ENCODE results near the gene PIEZO2.

Gene PIEZO2

DNA sequence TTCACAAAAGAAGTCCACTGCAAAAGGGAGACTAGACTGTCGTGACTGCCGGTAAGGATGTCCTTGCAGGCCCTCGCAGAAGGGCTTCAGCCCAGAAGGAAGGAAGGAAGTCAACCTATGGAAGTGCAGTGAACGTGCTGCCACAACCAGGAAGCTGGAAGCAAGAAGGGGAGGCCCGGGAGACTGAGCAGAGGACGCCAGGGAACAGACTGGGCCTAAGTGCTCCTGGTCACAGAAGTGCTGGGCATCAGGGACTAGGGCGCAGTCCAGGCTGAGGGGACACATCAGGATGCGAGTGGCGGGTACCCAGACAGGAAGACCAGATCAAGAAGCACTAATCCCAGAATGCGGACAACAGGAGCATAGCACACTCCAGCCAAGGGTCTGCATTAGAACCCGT lies 78.8 kb downstream of the PIEZO2 start:
- DNase-seq (ENCODE audit: low read depth in 1 of 2, low spot score in 1 of 2): no peak

DNA sequence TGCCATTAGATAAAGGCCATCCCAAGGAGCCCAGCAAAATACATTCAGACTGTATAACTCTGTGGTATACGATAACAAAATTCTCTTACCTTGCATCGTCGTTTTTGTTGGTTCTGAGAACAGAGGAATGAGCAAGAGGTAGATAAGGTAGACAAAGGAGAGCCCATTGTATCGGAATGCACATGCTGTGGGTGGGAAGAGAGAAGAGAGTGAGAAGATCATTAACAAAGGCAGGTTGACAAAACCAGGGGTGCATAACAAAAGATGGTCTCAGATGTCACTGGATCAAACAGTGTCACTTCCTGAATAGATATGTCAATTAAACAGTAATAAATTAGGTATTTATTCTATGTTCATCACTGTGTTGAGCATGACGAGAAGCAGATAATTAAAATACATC lies 83.3 kb downstream of the PIEZO2 start:
- no peak for DNase-seq (ENCODE audit: low read depth in 1 of 2, low spot score in 1 of 2)

DNA sequence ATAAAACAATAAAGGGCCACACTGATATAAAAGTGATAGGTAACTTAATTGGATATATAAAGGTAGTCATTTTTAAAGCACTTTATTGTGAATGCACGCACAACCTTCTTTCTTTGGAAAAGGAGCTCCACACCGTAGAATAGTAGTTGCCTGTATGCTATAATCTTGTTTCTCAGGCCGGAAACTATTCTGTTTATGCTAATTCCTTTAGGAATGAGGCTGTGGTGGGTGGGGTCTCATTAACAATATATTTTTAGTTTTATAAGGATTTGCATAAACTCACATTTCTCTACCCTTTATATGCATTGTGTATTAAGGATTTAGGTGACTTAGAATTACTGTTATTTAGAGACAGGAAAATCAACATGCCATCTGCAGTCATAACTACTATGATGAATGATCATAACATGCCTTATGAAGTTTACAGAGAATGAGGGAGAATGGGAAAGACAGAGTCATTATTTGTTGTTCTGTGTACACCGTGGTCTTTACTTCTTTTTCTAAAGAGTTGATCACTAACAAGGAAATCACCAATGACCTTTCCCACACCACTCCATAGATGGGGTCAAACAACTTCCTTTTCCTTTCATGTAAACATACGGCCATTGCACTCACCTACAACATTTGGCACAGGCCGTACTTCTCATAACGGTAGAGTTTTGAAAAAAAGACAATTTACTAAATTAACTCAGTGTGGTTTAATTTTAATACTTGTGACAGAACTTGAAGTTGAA lies 84.5 kb downstream of the PIEZO2 start:
- no peak for DNase-seq (ENCODE audit: low read depth in 1 of 2, low spot score in 1 of 2)

DNA sequence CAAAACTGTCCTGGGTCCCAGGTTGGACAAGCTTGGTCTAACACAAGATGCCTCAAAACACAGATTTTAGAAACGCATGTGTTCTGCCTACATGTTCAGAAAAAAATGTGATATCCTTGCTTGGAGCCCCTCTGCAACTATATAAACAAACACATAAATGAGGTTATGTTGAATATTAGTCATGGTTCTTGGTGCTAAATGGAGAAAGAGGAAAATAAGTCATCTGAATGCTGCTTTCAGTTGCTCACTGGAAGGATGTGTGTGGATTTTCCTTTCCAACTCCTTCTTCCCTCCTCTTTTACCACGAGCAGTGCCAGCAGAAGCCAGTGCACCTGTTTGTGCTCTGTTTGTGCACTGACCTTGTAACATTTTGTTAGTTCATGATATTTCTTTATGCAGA lies 85.3 kb downstream of the PIEZO2 start:
- DNase-seq (ENCODE audit: low read depth in 1 of 2, low spot score in 1 of 2): no peak

DNA sequence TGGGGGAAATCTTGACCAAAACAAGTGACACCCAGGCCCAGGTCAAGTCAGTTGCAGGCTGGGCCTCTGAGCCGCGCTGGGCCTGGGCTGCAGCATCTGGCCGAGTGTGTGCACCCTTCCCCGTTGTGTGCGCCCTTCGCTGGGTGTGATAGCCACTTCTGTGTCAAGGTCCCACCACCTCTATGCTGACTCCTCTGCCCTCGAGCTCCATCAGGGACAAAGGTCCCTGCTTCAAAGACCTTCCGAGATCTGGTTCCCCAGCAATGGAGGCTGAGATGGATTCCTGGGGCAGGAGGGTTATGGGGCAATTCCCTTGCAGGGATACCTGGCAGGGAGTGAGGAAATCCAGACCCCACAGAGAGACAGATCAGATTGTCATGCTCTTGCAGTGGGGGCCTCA lies 93.6 kb downstream of the PIEZO2 start:
- no peak for DNase-seq (ENCODE audit: low read depth in 1 of 2, low spot score in 1 of 2)

DNA sequence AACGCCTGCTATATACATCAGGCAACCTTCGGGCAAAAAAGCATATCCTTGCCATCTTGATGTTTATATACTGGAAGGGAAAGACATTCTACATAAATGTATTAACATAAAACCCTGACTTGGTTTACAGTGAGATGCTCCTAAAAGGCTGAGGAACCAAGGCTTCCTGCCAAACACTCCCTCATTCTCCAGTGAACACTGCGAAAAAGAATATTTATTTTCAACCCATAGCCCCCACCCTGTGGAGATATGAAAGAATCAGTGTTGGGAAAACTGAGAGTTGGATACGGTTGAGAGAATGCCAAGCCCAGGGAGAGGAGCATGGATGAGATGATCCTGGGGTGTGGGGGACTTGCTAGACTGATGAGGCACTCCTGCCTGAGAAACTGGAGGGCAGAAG lies 94.9 kb downstream of the PIEZO2 start:
- DNase-seq (ENCODE audit: low read depth in 1 of 2, low spot score in 1 of 2): no peak

DNA sequence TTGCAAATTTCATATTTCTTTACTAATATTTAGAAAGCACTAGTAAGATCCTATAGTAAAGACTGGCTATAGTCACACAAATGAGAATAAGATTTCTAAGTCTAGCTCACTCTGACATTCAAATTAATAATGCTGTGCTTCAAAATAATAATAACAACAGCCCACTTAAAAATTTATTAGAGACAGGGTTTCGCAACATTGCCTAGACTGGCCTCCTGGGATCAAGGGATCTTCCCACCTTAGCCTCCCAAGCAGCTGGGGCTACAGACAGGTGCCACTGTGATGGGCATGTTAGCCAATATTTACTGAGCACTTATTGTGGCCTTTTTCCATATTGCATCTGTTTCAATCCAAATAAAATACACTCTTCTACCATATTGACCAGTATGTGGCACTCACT lies 96.1 kb downstream of the PIEZO2 start:
- no peak for DNase-seq (ENCODE audit: low read depth in 1 of 2, low spot score in 1 of 2)

DNA sequence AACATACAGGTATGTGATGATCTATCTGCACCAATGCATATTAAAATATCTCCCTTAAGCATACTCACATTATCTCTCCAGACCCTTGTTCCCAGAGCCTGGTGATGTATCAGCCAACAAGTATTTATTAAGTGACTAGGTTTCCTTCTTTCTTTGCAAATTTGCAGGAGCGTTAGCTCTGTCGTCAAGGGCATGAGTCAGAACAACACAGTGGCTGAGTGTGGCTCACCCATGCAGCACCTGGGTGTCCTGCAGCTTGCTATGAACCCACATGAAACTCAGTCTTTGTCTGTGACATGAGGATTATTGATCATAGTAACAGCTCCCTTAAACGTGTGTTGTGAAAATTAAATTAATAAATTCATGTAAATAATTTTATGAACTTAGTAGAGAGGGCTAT lies 96.6 kb downstream of the PIEZO2 start:
- DNase-seq (ENCODE audit: low read depth in 1 of 2, low spot score in 1 of 2): no peak

DNA sequence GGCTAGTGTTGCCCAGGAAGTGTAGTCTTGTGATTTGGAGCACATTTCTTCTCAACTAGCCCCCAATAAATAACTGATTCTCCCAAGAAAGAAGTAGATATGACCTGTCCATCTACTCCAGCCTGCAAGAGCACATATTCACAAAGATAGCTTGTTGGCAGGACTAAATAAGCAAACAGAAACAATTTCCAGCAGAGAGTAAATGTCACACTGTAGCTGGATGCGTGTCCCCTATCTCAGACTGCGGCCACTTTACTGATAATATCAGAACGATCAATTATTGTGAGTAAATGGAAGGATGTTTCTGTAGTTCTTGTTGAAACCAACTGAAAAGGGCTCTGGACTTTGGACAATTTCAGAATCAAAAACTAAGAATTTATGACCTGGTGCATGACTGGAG lies 97.9 kb downstream of the PIEZO2 start:
- DNase-seq (ENCODE audit: low read depth in 1 of 2, low spot score in 1 of 2): no peak

DNA sequence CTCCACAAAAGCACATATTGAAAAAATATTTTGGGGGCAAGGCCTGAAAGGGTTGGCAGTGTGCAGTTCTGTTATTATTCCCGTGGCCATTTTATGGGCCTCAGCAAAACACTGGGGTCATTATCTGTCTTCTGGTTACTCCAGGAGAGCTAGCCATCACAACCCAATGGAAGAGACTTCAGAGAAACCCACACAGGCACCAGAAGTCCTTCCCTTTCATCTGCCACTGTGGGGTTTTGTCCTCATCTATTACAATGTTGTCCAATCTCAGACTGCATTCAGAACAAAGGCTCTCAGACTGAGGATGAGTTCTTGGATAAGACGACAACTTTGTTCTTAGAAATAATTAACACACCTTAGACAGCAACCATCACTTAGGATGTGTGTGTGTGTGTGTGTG lies 98.4 kb downstream of the PIEZO2 start:
- DNase-seq (ENCODE audit: low read depth in 1 of 2, low spot score in 1 of 2): no peak

DNA sequence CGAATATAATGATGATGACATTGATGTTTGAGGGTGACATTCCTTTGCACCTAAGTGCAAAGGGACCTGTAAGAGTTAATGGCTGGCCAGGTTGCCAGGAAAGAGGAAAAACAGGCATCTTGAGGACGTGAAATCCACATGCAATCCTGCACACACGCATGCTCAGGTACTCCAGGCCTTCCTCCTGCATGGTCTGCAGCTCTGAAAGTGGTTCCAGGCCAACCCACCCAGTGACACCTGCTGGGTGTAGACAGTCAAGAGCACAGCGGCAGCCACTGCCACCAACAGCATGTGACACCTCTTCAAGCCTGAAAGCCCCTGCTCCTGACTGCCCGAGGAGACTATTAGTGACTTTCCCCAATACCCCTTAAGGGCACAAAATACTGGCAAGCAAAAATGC lies 101.6 kb downstream of the PIEZO2 start:
- DNase-seq (ENCODE audit: low read depth in 1 of 2, low spot score in 1 of 2): no peak

DNA sequence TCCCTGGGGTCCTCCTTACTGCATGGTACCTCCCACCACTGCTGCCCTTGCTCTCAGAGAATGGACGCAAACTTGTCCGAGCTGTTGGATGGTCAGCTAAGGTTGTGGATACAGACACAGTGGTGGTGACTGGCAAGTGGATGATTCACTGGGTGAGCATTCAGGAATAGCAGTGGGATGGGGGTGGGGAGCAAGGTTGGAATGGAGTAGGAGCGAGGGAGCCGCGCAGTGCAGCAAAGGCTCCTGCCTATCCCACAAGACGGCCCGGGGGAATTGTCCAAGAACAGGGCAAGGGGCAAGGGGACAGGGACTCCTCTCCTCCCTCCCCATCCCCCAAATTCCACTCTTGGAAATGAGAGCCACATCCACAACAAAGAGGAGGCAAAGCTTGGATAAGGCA lies 102.2 kb downstream of the PIEZO2 start:
- no peak for DNase-seq (ENCODE audit: low read depth in 1 of 2, low spot score in 1 of 2)

DNA sequence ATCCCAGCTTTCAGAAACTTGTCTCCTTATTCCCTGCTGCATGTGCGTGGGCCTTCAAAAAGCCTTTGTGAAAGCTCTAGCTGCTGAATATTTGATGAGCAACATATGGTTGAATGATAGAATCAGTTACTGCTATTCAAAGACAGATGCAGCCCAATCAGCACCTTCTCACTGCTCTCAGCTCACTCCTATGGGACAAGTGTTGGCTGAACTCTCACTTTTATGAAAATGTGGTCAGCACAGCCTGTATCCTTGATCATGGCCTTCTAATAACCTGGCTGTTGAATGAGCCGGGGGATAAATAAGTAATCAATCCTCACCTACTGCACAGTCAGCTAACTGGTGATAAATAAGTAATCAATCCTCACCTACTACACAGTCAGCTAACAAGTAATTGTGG lies 103.2 kb downstream of the PIEZO2 start:
- DNase-seq (ENCODE audit: low read depth in 1 of 2, low spot score in 1 of 2): no peak

DNA sequence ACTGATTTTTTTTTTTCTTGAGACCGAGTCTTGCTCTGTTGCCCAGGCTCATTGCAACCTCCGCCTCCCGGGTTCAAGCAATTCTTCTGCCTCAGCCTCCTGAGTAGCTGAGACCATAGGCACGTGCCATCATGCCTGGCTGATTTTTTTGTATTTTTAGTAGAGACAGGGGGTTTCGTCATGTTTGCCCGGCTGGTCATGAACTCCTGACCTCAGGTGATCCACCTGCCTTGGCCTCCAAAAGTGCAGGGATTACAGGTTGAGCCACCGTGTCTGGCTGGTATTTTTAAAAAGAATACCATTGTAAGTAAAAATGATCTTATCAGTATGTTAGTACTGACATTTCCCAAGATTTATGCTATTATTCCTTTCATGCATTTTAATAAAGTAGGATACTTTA lies 105.7 kb downstream of the PIEZO2 start:
- no peak for DNase-seq (ENCODE audit: low read depth in 1 of 2, low spot score in 1 of 2)

DNA sequence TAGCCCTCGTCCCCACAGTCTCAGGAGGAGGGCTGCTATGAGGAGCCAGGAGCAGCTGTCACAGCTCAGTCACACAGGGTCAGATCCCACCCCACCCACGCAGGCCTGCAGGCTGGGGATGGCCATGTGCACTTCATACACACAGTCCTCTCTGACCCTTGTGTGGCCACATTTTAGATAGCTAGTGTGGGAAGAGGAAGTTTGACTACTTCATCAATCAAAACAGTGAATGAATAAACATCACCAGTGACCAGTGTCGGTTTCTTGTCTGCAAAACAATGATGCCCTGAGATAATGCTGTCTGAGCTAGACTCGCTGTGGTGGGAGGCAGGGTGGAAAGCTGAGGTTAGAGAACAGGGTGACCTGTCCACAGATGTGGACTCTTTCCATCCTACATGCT lies 107.1 kb downstream of the PIEZO2 start:
- DNase-seq (ENCODE audit: low read depth in 1 of 2, low spot score in 1 of 2): no peak

DNA sequence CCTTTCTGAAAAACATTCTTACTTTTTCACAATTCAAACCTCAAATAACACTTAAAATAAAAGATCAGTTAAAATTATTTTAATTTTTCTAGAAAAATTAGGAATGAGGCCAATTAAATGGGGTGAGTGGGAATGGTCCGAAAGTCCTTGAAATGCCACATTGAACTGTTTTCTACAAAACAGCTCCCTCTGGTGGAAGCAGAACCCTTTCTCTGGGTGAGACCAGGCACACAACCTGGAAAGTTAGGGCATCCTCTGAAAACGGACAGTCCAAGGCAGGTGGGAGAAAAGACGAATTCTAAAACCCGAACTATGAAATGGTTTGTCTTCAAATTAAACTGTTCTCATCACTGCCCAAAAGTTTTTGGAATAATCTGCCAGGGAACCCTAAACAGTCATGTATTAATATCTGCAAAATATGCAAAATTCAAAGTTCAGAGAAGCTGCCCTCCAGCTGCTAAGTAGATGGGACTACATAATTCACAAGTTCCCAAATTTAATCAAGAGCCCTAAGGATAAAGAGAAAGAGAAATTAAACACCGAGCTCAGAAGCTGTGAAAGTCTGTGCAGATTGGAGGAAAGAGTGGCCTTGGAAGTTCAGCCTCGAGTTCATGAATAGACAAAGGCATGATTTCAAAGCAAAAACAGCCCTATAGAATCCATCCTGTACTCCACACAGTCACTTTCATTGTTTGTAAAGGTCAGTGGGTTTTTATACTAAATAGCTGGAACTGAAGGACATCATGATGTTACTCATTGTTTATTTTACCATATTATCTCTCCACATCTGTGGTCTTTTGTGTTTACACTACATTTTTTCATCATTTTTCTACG lies 108.3 kb downstream of the PIEZO2 start:
- DNase-seq (ENCODE audit: low read depth in 1 of 2, low spot score in 1 of 2): no peak

DNA sequence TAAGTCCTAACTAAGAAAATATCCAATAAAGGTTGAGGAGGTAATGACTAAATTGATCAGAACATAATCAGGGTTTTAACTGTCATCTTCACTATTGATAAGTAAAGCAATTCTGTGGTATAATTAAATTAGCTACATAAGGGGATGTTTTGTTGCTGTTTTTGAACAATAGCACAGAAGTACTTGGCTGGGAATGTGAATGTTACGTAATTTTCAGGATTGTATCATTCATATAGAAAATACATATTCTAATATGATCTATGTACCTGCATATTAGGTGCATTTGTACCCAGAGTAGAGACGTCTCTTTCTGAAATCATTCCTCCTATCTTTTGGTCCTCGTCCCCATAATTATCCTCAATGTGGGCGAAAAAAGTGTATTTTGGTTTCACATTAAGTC lies 109.0 kb downstream of the PIEZO2 start:
- no peak for DNase-seq (ENCODE audit: low read depth in 1 of 2, low spot score in 1 of 2)

DNA sequence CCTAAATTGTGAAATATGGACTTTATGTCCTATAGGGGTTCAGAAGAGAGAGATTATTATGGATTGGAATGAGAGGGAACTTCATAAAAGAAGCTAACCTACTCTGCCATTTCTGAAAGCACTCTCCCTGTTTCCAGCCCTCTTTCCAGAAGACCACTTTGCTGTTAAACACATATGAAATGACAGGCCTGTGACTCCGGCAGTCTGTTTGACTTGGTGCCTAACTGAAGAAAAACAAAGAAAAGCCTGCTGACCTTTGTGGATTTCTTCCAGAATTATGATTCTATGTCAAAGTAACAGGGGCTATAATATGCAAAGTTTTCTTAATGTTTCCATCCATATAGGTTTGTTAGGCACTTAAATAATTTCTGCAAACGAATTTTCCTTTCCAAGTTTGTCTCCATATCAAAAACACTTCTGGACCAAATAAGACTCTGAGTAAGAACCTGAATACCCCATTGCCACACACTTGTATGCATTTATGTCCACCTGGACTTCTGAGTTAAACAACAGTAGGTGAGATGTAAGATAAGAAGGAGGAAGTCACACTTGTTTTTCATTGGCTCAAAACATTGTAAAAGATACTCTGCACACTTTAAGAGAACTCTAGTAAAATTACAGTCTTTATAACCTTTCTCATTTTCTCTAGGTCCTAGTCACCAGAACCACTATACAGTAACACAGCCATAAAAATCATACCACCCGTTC lies 111.7 kb downstream of the PIEZO2 start:
- no peak for DNase-seq (ENCODE audit: low read depth in 1 of 2, low spot score in 1 of 2)

DNA sequence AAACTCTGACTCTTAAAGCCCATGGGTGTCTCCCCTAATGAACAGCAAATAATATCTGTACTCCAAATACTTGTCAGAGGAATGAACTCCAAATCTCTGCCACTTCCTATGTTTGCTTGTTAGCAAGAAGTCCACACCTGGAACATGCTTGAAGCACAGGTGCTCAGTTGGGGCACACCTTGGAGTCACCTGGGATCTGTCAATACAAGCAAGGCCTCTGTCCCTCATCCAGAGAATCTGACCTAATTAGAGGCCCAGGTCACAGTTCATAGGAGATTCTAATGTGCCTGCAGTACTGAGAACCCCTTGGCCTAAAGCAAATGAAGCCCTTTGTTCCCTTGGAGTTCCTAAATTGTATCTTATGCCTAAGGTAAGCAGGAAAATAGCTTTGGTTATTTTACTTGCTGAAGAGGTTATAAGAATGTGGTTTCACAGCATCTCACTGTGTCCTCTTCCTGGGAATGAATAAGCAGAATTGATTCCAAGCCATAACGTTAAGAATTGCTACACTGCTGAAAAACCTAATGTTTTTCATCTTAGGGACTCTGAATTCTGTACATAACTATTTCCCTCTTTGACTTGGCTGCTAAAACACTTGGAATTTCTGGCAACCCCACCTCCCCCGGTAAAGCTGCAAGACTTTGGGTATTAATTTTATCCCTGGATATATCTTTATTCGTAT lies 113.4 kb downstream of the PIEZO2 start:
- no peak for DNase-seq (ENCODE audit: low read depth in 1 of 2, low spot score in 1 of 2)

DNA sequence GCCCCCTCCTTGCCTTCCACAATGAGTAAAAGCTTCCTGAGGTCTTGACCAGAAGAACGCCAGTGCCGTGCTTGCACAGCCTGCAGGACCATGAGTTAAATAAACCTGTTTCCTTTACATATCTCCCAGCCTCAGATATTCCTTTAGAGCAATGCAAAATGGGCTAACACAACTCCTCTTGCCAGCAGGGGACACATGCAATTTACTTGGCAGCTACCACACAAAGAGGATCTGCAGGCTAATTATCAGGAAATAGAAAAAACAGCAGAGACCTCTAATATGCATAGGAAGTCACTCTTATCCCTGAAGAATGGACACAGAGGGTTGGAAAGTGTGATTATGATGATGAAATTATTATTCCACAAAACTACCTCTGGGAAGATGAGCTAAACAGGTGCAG lies 114.0 kb downstream of the PIEZO2 start:
- no peak for DNase-seq (ENCODE audit: low read depth in 1 of 2, low spot score in 1 of 2)

DNA sequence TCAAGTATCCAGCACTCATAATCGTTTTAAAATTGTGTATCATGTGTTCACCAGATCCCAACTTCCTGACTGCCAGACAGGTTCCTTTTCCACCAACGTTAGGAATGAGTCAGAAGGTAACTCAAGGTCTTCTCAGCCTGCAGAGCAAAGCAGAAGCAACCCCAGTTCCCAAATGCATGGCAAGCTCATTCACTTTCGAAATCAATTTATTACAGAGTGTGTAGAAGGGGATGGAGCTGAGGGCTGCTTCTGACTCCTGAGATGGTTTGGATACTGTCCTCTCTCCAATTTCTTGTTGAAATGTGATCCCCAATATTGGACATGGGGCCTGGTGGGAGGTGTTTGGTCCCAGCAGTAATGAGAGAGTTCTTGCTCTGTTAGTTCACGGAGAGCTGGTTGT lies 114.5 kb downstream of the PIEZO2 start:
- no peak for DNase-seq (ENCODE audit: low read depth in 1 of 2, low spot score in 1 of 2)

DNA sequence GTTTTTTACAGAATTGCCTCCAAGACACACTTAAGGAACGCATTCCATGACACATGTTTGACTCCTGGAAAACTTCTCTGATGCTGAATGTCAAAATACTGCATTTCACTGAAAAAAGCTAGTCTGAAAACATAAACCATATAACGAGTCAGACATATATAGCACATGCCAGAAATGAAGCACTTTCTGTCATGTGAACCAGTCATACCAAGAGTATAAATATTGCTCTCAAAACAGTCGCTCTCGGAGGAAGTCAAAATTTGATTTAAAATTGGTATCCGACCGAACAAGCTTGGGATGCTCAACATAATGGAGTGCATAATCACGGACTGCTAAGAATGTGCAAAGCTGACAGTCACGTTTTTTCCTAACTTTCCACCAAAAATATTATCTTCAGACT lies 115.9 kb downstream of the PIEZO2 start:
- DNase-seq (ENCODE audit: low read depth in 1 of 2, low spot score in 1 of 2): no peak

Measured in activated T-helper 1 cell treated with anti-CD3 and anti-CD28 coated beads, Interleukin-2, amount 50 U/mL, for 16 hours (primary cell).